Activated T-cell treated with anti-CD3 and anti-CD28 coated beads, Interleukin-2, amount 50 U/mL, for 72 hours (primary cell): ENCODE data around the gene STK32B. TPM values are rescaled to one million over a fixed set of nuclear protein-coding genes. Genes with fewer than 3 reads are reported as not detected.

Experiments
- ATAC-seq, 2 donors: fragments of 150-1000 bp; cut with Tn5 transposase; replicated peaks in 1 of 2; 2 replicates each; pipeline ENCODE4 v1.10.0; 2021; ENCODE audit warnings: moderate library complexity in 2 of 2, mild to moderate bottlenecking in 1 of 2
- DNase-seq, 2 donors: peaks; one replicate each; pipeline ENCODE4 v3.0.0; 2021 to 2022; ENCODE audit warnings: mixed read lengths in 1 of 2
- H3K27ac Mint-ChIP-seq: one replicate; pipeline ENCODE4 v1.8.0; 2022; ENCODE audit warnings: mild to moderate bottlenecking, moderate library complexity, mixed read lengths
- H3K27me3 Mint-ChIP-seq: one replicate; pipeline ENCODE4 v1.8.0; 2022; ENCODE audit warnings: low read depth, mixed read lengths
- H3K36me3 Mint-ChIP-seq, 2 donors: one replicate each; pipeline ENCODE4 v1.8.0; 2022; ENCODE audit warnings: mixed read lengths in 2 of 2, mild to moderate bottlenecking in 1 of 2; ENCODE audit not compliant: insufficient read depth in 2 of 2
- H3K4me1 Mint-ChIP-seq: one replicate; pipeline ENCODE4 v1.8.0; 2022; ENCODE audit warnings: low read depth, mixed read lengths
- H3K4me3 Mint-ChIP-seq, 2 donors: one replicate each; pipeline ENCODE4 v1.8.0; 2022; ENCODE audit warnings: mild to moderate bottlenecking in 2 of 2, mixed read lengths in 2 of 2, moderate library complexity in 2 of 2
- H3K9me3 Mint-ChIP-seq, 2 donors: one replicate each; pipeline ENCODE4 v1.8.0; 2022; ENCODE audit warnings: mixed read lengths in 2 of 2
- total RNA-seq, 2 donors: library from RNA; stranded (reverse); gene quantifications; one replicate each; pipeline ENCODE4 v1.2.3, GENCODE V29; 2022

Gene STK32B
- total RNA-seq, 2 donors from 2014 or later: not detected

DNA sequence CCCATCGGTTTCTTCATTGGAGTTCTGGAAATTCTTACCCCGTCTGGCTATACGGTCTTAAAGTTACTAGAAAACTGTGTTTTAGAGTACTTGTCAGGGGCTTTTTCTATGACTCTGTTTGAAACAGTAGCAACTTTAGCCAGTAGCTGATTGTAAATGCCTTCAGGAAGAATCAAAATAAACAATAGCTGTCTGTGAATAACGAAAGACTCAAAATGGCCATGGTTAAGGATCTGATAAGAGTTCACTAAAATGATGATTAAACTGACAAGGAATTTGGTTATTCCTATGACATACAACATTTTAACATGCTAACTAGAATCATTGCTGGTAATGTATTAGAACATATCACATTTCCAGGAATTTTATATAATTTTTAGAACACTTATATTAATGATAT, 466.1 kb downstream of the STK32B start:
- no peaks in the 10 kb centered on the region for H3K27me3 Mint-ChIP-seq
- H3K4me1 Mint-ChIP-seq: no peaks in the 10 kb centered on the region
- no peak overlapping the region for H3K4me3 Mint-ChIP-seq
- no peak for ATAC-seq
- H3K36me3 Mint-ChIP-seq: peaks cover 0 to 3% of the 10 kb centered on the region in 2 donors
- no peak overlapping the region for H3K27ac Mint-ChIP-seq
- no peak for DNase-seq
- peaks cover 0 to 7% of the 10 kb centered on the region in 2 donors for H3K9me3 Mint-ChIP-seq

DNA sequence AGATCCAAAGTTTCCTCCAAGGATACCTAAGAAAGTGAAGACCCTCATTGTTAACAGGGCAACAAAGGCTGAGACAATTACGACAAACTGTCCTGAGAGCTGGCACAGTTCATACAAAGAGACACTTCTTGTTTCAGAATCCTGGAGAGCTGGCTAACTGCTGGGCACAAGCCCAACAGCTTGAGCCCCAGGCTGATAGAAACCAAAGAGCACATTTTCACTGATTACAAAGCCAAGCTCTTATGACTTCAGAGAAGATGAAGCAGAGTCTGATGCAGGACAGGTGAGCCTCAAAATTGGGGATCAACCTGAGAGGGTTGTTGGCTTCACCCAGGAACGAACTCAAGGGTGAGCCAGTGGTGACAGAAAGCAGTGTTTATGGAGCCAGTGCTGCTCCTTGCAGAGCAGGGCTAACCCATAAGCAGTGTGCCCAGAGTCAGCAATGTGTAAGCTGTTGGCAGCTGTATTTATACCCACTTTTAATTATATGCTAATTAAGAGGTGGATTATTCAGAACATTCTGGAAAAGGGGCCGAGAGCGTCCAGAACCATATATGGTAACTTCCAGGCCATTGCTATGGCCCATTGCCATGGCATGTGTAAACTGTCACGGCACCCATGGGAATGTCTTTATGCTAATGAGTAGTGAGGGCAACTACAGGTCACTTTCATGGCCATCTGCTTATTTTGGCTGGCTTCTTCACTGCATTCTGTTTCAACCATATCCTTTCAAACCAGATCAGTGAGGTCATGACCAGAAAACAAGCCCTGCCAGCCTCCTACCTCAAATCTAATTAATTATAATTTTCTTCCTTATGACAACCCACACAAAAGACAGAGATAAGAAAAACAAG, 473.4 kb downstream of the STK32B start:
- Mint-ChIP-seq H3K4me1 (no peaks in the 10 kb centered on the region), H3K9me3 (peaks cover 4 to 12% of the 10 kb centered on the region in 2 donors), H3K36me3 (no peaks in the 10 kb centered on the region), H3K27me3 (no peaks in the 10 kb centered on the region), H3K27ac (no peak overlapping the region), H3K4me3 (no peak overlapping the region)
- no peak for DNase-seq
- ATAC-seq: no peak

DNA sequence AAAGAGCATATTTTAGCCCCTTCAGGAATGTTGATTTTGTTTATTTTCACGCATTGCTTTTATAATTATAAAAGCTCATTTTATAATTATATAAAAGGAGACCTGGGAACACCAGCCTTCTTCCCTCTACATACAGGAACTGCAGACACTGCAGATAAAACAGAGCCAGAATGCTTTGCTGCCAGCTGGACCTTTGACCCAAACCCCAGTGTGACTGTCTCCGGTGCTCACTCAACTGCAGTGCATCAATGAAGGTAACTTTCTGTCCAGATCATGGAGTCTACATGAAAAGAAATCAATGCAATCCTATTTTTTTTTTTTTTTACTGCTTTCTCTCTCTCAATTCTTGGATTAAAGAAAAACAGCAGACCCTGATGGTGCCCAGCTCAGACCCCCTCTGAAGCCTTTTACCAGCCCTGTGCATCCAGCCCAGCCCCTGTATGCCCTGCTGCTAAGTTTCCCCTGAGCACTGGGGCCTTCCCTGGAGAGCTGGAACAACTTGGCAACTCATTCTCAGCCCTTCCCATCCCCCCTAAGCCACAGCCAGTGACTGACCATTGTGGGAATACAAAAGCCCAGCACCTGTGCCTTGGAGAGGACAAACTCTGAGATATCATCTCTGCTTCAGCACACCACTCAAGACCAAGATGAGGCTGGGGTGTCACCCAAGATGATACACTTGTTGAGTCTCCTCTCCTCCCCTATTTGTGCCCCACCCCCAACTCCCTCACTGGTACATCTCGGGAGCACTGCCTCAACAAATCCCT, 475.0 kb downstream of the STK32B start:
- no peaks in the 10 kb centered on the region for H3K36me3 Mint-ChIP-seq
- H3K4me3 Mint-ChIP-seq: no peak overlapping the region
- H3K9me3 Mint-ChIP-seq: peaks cover 4 to 8% of the 10 kb centered on the region in 2 donors
- no peaks in the 10 kb centered on the region for H3K4me1 Mint-ChIP-seq
- no peak for DNase-seq
- H3K27ac Mint-ChIP-seq: no peak overlapping the region
- H3K27me3 Mint-ChIP-seq: no peaks in the 10 kb centered on the region
- no peak for ATAC-seq

DNA sequence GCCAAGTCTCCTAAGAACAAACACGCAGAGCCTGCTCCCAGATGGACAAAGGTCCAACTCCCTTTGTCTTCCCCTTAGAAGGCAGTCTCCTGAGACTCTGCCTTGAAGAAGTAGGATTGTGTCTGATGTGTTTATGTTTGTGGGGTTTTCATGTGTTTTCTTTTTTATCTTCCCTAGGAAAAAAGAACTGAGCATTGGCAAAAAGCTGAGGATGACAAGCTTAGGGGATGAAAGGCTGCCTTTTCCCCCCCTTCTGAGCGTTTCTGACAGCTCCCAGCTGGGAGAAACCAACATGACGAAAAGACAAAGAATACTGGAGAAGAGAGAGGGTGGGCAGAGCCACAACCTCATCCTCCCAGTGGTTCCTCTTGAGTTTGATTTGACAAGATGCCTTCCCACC, 475.9 kb downstream of the STK32B start:
- no peak for ATAC-seq
- Mint-ChIP-seq H3K27ac (no peak overlapping the region), H3K27me3 (no peaks in the 10 kb centered on the region), H3K9me3 (peaks cover 4 to 8% of the 10 kb centered on the region in 2 donors), H3K36me3 (no peaks in the 10 kb centered on the region), H3K4me1 (no peaks in the 10 kb centered on the region), H3K4me3 (no peak overlapping the region)
- DNase-seq: no peak

DNA sequence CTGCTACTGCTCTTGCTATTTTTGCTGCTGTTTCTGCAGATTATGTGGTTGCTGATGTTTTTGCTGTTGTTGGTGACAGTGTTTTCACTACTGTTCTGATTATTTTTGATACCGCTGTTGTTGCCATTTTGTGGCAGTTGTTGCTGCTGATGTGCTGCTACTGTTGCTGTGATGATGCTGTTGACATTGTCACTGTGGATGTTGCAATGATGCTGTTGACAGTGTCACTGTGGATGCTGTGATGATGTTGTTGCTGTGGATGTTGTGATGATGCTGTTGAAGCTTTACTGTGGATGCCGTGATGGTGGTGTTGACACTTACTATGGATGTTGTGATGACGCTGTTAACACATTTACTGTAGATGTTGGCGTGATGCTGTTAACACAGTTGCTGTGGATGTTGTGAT, 476.8 kb downstream of the STK32B start:
- DNase-seq (no peak), ATAC-seq (no peak)
- Mint-ChIP-seq H3K9me3 (peaks cover 6 to 10% of the 10 kb centered on the region in 2 donors), H3K4me3 (no peak overlapping the region), H3K4me1 (no peaks in the 10 kb centered on the region), H3K27me3 (no peaks in the 10 kb centered on the region), H3K27ac (no peak overlapping the region), H3K36me3 (no peaks in the 10 kb centered on the region)

DNA sequence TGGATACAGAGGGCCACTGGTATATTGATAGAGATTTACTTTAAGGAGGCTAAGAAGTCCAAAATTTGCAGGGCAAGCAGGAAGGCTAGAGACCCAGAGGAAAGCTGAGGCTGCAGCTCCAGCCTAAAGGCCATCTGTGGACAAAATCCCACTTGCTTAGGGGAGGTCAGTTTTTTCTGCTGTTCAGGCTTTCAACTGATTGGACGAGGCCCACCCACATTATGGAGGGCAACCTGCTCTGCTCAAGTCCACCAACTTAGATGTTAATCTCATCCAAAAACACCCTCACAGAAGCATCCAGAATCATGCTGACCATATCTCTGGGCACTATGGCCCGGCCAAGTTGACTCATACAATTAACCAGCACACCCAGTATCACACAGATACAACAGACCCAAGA, 480.8 kb downstream of the STK32B start:
- peaks cover 14 to 17% of the 10 kb centered on the region in 2 donors for H3K9me3 Mint-ChIP-seq
- H3K36me3 Mint-ChIP-seq: no peaks in the 10 kb centered on the region
- ATAC-seq (no peak), DNase-seq (no peak)
- no peaks in the 10 kb centered on the region for H3K4me1 Mint-ChIP-seq
- no peak overlapping the region for H3K27ac Mint-ChIP-seq
- no peaks in the 10 kb centered on the region for H3K27me3 Mint-ChIP-seq
- no peak overlapping the region for H3K4me3 Mint-ChIP-seq

DNA sequence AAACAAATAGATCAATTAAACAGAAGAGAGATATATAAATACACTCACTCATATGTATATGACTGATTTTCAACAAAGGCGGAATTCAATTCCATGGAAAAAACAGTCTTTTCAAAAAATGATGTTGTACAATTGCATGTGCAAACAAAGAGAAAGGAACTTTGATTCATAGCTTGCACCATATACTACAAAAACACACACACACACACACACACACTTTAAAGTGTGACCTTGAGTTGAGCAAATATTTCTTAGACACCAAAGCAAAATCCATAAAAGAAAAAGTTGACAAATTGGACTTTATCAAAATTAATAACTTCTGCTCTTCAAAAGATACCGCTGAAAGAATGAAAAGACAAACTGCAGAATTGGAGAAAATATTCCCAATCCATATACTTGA, 488.3 kb downstream of the STK32B start:
- Mint-ChIP-seq H3K36me3 (no peaks in the 10 kb centered on the region), H3K9me3 (peaks cover 3 to 7% of the 10 kb centered on the region in 2 donors), H3K27me3 (no peaks in the 10 kb centered on the region), H3K27ac (no peak overlapping the region), H3K4me3 (no peak overlapping the region), H3K4me1 (no peaks in the 10 kb centered on the region)
- DNase-seq (no peak), ATAC-seq (no peak)

DNA sequence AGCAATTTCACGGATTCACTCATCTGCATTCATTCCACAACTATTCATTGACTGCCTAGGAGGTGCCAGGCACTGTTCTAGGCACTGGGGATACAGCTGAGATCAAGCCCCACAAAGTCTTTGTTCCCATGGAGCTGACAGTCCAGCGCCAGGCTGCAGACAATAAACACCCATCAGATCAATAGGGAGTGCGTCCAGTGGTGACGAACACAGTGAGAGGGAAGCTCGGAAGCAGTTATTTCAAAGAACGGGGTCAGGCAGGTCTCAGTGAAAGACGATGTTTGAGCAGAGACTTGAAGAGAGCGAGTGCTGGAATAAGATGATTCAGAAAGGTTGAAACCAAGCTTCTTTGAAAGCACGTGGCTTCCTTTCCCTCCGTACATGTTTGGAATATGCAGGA, 489.9 kb downstream of the STK32B start:
- DNase-seq: no peak
- no peaks in the 10 kb centered on the region for H3K4me1 Mint-ChIP-seq
- H3K9me3 Mint-ChIP-seq: peaks cover 3 to 5% of the 10 kb centered on the region in 2 donors
- no peaks in the 10 kb centered on the region for H3K36me3 Mint-ChIP-seq
- no peaks in the 10 kb centered on the region for H3K27me3 Mint-ChIP-seq
- no peak overlapping the region for H3K4me3 Mint-ChIP-seq
- ATAC-seq: no peak
- no peak overlapping the region for H3K27ac Mint-ChIP-seq

DNA sequence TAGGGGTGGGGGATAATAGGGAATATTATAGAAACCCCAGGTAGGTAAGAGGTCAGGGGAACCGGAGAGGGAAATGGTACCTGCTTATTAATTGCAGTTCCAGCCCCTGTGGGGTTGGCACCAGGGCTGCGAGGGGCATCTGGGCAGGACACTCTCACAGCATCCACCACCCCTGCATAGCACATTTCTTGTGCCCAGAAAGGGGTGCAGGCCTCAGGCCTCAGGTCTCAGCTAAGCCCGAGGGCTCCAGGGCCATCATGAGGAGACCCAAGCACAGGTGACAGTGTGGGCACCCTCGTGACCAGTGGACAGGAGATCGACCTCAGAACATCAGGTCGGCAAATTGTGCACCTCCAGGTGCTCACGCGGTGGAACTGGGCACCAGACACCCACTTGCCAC, 492.4 kb downstream of the STK32B start:
- Mint-ChIP-seq H3K4me1 (no peaks in the 10 kb centered on the region), H3K9me3 (peaks cover 2 to 3% of the 10 kb centered on the region in 2 donors), H3K36me3 (no peaks in the 10 kb centered on the region), H3K27me3 (no peaks in the 10 kb centered on the region), H3K4me3 (no peak overlapping the region), H3K27ac (no peak overlapping the region)
- ATAC-seq (no peak), DNase-seq (no peak)

DNA sequence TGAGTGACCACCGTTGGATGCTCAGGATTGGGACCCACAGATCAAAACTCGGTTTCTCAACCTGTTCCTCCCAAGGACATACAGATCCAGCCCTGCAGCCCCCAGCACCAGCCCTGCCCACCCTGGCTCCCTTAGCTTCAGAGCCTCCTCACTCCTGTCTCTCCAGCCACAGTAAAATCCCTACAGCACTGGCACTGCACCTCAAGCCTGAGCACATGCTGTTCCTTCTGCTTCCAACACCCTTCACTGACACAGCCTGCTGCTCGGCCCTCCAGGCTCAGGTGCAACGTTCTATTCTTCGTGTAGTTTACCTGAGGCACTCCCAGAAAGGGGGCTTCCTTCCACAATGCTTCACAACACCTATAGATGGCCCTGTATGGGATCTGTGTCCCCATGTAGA, 493.5 kb downstream of the STK32B start:
- Mint-ChIP-seq H3K4me1 (no peaks in the 10 kb centered on the region), H3K27ac (no peak overlapping the region), H3K9me3 (peaks cover 4% of the 10 kb centered on the region in 2 donors), H3K27me3 (no peaks in the 10 kb centered on the region), H3K36me3 (no peaks in the 10 kb centered on the region), H3K4me3 (no peak overlapping the region)
- ATAC-seq (no peak), DNase-seq (no peak)

DNA sequence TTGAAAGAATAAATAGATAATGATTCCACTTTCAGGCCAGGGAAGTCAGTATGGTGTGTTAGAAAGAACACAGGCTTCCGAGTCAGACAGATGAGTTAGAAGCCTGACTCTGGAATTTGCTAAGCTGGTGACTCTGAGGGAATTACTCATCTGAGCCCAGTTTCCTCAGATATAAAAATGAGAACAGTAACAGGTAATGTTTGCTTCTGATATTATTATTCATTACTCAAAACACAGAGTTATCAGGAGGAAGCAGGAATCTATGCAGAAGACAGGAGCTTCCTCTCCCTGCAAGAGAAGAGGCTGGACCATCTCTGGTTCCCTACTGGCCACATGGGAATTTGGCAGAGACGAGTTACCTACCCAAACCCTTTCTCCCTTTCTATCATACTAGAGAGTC, 494.0 kb downstream of the STK32B start:
- Mint-ChIP-seq H3K4me1 (no peaks in the 10 kb centered on the region), H3K4me3 (no peak overlapping the region), H3K36me3 (peaks cover under 1 to 2% of the 10 kb centered on the region in 2 donors), H3K27me3 (no peaks in the 10 kb centered on the region), H3K27ac (no peak overlapping the region), H3K9me3 (peaks cover 7 to 8% of the 10 kb centered on the region in 2 donors)
- ATAC-seq: no peak
- DNase-seq: no peak

DNA sequence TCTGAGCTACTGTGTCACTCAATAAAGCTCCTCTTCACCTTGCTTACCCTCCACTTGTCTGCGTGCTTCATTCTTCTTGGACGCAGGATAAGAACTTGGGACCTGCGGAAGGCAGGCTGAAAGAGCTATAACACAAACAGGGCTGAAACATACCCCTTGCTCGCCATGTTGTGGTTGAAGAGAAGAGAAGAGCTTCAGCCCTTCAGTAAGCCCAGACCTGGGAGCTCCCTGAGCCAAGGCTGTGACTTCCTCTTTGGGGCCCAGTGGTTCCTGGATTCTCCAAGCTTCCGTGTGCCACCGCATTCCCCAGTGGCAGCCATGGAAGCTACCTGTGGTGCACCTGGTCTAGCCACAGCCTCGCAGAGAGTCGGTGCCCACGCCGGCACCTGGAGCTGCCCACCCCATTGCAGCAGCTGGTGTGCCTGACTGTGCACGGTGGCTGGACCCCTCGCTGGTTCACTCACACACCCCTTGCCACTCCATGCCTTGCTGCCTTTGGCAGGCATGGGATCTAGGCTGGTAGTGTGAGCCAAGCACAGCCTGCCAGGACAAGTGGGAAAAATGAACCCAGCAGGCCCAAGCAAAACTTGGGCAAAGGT, 496.5 kb downstream of the STK32B start:
- Mint-ChIP-seq H3K4me1 (no peaks in the 10 kb centered on the region), H3K27ac (no peak overlapping the region), H3K9me3 (peaks cover 10 to 11% of the 10 kb centered on the region in 2 donors), H3K4me3 (no peak overlapping the region), H3K36me3 (peaks cover 2 to 7% of the 10 kb centered on the region in 2 donors), H3K27me3 (no peaks in the 10 kb centered on the region)
- DNase-seq: no peak
- no peak for ATAC-seq
